Sigmoid colon (tissue), 4 donors: ENCODE measurements around the gene RASAL2.

Experiments used
- CTCF ChIP-seq, 4 experiments: fragments of 450-650 bp in 3 of 4; fragments of 200-600 bp in 1 of 4; IDR thresholded peaks; one replicate each; pipeline ENCODE4 v1.5.1; 2016 to 2019; ENCODE audit warnings: antibody characterized with exemption in 4 of 4, mild to moderate bottlenecking in 3 of 4, moderate library complexity in 2 of 4
- EP300 ChIP-seq, 4 donors: sonication (generic); formaldehyde crosslinking; IDR thresholded peaks; one replicate each; pipeline ENCODE4 v1.6.1; 2017; ENCODE audit warnings: antibody characterized with exemption in 4 of 4
- POLR2A ChIP-seq, 2 donors: fragments of 450-650 bp; IDR thresholded peaks; one replicate each; pipeline ENCODE4 v1.6.1; 2016; ENCODE audit warnings: antibody characterized with exemption in 2 of 2, mild to moderate bottlenecking in 2 of 2, moderate library complexity in 2 of 2
- POLR2AphosphoS5 ChIP-seq, 4 donors: sonication (generic); formaldehyde crosslinking; IDR thresholded peaks; one replicate each; pipeline ENCODE4 v1.6.1; 2017; ENCODE audit warnings: antibody characterized with exemption in 4 of 4

- TF ChIP-seq POLR2AphosphoS5 (IDR thresholded peaks at IDR 0.05), result no peak
- no peak for TF ChIP-seq CTCF (IDR thresholded peaks at IDR 0.05)
- no peak for TF ChIP-seq EP300 (IDR thresholded peaks at IDR 0.05)
- no peak for TF ChIP-seq POLR2A (IDR thresholded peaks at IDR 0.05)
These were observed 435.6 kb downstream of the RASAL2 start for GRCh38 chr1:178529364-178530036.
